Uterus (tissue), 2 donors: ENCODE results near the gene PID1.

ENCODE experiments used
- CTCF ChIP-seq, 4 experiments: fragments of 200-600 bp in 2 of 4; fragments of 450-650 bp in 2 of 4; sonication (generic) in 2 of 4; IDR thresholded peaks; one replicate each; pipeline ENCODE4 v1.5.1; 2016 to 2019; ENCODE audit warnings: antibody characterized with exemption in 4 of 4, mild to moderate bottlenecking in 2 of 4, moderate library complexity in 1 of 4
- POLR2A ChIP-seq, 2 donors: fragments of 450-650 bp; IDR thresholded peaks; one replicate each; pipeline ENCODE4 v1.6.1; 2016; ENCODE audit warnings: antibody characterized with exemption in 2 of 2, mild to moderate bottlenecking in 1 of 2, moderate library complexity in 1 of 2

GRCh38 chr2:229060147-229060546 is 210.9 kb downstream of the PID1 start:
- TF ChIP-seq CTCF (IDR thresholded peaks at IDR 0.05) (no peak), POLR2A (IDR thresholded peaks at IDR 0.05) (no peak)
